MM.1S (cell line): Measurements from ENCODE around the gene GAGE10.

ENCODE experiments used
- EZH2 ChIP-seq: fragments of 300-600 bp; sonication (generic); optimal IDR thresholded peaks from 2 replicates; pipeline ENCODE3; 2017; ENCODE audit warnings: low read depth, mild to moderate bottlenecking, antibody characterized with exemption, low read length, mixed read lengths
- EZH2phosphoT487 ChIP-seq: fragments of 300-600 bp; sonication (generic); IDR thresholded peaks from 2 replicates; pipeline ENCODE4 v1.6.1; 2018; ENCODE audit warnings: antibody characterized with exemption, low read length
- TF ChIP-seq, protein P1 (sequence below): fragments of 300-600 bp; sonication (generic); IDR thresholded peaks from 2 replicates; pipeline ENCODE4 v1.5.1; 2016; ENCODE audit warnings: antibody characterized with exemption, low read length, mixed read lengths

DNA sequence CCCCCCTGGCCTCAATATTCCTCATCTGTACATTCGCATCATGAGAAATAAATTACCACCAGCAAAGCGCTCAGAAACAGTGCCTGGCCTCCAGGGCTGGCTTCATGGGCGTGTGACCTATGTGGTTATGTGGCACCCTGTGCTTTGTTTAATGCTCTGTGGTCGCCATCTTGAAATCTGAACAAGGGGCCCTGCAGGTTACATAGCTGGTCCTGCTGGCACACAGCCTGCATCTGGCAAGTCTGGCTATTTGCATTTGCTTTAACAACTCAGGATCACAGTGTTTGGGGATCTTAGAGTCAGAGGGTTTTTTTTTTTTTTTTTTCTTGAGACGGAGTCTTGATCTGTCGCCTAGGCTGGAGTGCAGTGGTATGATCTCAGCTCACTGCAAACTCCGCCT lies 48.8 kb upstream of the GAGE10 start:
- TF ChIP-seq, protein P1, sequence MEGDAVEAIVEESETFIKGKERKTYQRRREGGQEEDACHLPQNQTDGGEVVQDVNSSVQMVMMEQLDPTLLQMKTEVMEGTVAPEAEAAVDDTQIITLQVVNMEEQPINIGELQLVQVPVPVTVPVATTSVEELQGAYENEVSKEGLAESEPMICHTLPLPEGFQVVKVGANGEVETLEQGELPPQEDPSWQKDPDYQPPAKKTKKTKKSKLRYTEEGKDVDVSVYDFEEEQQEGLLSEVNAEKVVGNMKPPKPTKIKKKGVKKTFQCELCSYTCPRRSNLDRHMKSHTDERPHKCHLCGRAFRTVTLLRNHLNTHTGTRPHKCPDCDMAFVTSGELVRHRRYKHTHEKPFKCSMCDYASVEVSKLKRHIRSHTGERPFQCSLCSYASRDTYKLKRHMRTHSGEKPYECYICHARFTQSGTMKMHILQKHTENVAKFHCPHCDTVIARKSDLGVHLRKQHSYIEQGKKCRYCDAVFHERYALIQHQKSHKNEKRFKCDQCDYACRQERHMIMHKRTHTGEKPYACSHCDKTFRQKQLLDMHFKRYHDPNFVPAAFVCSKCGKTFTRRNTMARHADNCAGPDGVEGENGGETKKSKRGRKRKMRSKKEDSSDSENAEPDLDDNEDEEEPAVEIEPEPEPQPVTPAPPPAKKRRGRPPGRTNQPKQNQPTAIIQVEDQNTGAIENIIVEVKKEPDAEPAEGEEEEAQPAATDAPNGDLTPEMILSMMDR, result no peak
- no peak for TF ChIP-seq EZH2phosphoT487
- TF ChIP-seq EZH2, result no peak
